IMR-90 (cell line): ENCODE results near the gene PCK2. TPM values are rescaled to one million over a fixed set of nuclear protein-coding genes. Genes with fewer than 3 reads are reported as not detected.

ENCODE experiments used
- ATAC-seq: fragments of 200-7000 bp; cut with Tn5 transposase; 2 replicates; pipeline ENCODE4 v1.9.1; 2020; ENCODE audit warnings: low read depth, mild to moderate bottlenecking, moderate library complexity
- BruUV-seq: library from RNA; stranded (reverse); fragments of 400-500 nt; replicated peaks from 2 replicates; lab custom pipeline; 2021; lab: Mats Ljungman, UMichigan
- CTCF ChIA-PET: fragments of 300-600 bp; formaldehyde crosslinking; extraction: SDS; loops from one replicate; lab custom pipeline; 2021; ENCODE audit warnings: antibody characterized with exemption; lab: Yijun Ruan, JAX
- POLR2A ChIA-PET: fragments of 300-600 bp; sonication (Branson Sonifier 250); formaldehyde crosslinking; loops from one replicate; lab custom pipeline; 2022; ENCODE audit warnings: antibody characterized with exemption; ENCODE audit not compliant: unreplicated experiment; lab: Charles Lee
- DNase-seq: peaks from one replicate; pipeline ENCODE4 v3.0.0; 2013
- H2AFZ ChIP-seq: replicated peaks from 2 replicates; pipeline ENCODE3; 2013; ENCODE audit warnings: low read length, mild to moderate bottlenecking; ENCODE audit not compliant: poor library complexity
- H2AK5ac ChIP-seq: 2 replicates; pipeline ENCODE4 v1.6.1; 2013; ENCODE audit warnings: low read depth, low read length, inconsistent platforms
- H2AK9ac ChIP-seq: replicated peaks from 2 replicates; pipeline ENCODE3; 2013; ENCODE audit warnings: mild to moderate bottlenecking, low read depth, low read length, moderate library complexity; ENCODE audit not compliant: poor library complexity
- H2BK120ac ChIP-seq: 2 replicates; pipeline ENCODE4 v1.6.1; 2013; ENCODE audit warnings: low read depth, low read length, inconsistent platforms
- H2BK15ac ChIP-seq: 3 replicates; pipeline ENCODE4 v1.6.1; 2013; ENCODE audit warnings: low read depth, low read length, inconsistent platforms
- H2BK20ac ChIP-seq: 2 replicates; pipeline ENCODE4 v1.6.1; 2013; ENCODE audit warnings: low read depth, mild to moderate bottlenecking, inconsistent platforms, low read length, moderate library complexity
- H2BK5ac ChIP-seq: 2 replicates; pipeline ENCODE4 v1.6.1; 2013; ENCODE audit warnings: mild to moderate bottlenecking, low read depth, low read length, inconsistent platforms; ENCODE audit not compliant: poor library complexity, severe bottlenecking
- H3K14ac ChIP-seq: replicated peaks from 2 replicates; pipeline ENCODE4 v1.6.1; 2013; ENCODE audit warnings: low read depth, low read length, inconsistent platforms
- H3K18ac ChIP-seq: 2 replicates; pipeline ENCODE4 v1.6.1; 2013; ENCODE audit warnings: low read depth, low read length, control low read depth
- H3K23ac ChIP-seq: 2 replicates; pipeline ENCODE4 v1.6.1; 2013; ENCODE audit warnings: low read depth, low read length, inconsistent platforms
- H3K27ac ChIP-seq: 2 replicates; pipeline ENCODE4 v1.5.1; 2013; ENCODE audit warnings: mild to moderate bottlenecking, control low read depth, low read length; ENCODE audit not compliant: insufficient read depth
- H3K27me3 ChIP-seq: 2 replicates; pipeline ENCODE4 v1.6.1; 2013; ENCODE audit warnings: low read length; ENCODE audit not compliant: control insufficient read depth, insufficient read depth
- H3K36me3 ChIP-seq: 2 replicates; pipeline ENCODE4 v1.6.1; 2013; ENCODE audit warnings: low read length, mixed read lengths; ENCODE audit not compliant: control insufficient read depth, insufficient read depth
- H3K4ac ChIP-seq: 2 replicates; pipeline ENCODE4 v1.6.1; 2013; ENCODE audit warnings: low read depth, low read length, inconsistent platforms
- H3K4me1 ChIP-seq: 2 replicates; pipeline ENCODE4 v1.6.1; 2013; ENCODE audit warnings: low read length, mixed read lengths; ENCODE audit not compliant: control insufficient read depth, insufficient read depth
- H3K4me2 ChIP-seq: 2 replicates; pipeline ENCODE4 v1.6.1; 2013; ENCODE audit warnings: low read depth, mild to moderate bottlenecking, control low read depth, low read length, moderate library complexity
- H3K4me3 ChIP-seq: 2 replicates; pipeline ENCODE4 v1.5.1; 2013; ENCODE audit warnings: low read depth, mild to moderate bottlenecking, control low read depth, low read length, moderate library complexity; ENCODE audit not compliant: insufficient read depth
- H3K56ac ChIP-seq: 2 replicates; pipeline ENCODE4 v1.6.1; 2013; ENCODE audit warnings: low read length, inconsistent platforms; ENCODE audit not compliant: insufficient read depth; ENCODE audit errors: extremely low read depth
- H3K79me1 ChIP-seq, 2 experiments: 2 replicates each; pipeline ENCODE4 v1.6.1; 2013; ENCODE audit warnings: low read length in 2 of 2, inconsistent platforms in 1 of 2, low read depth in 1 of 2
- H3K9ac ChIP-seq: 2 replicates; pipeline ENCODE4 v1.6.1; 2013; ENCODE audit warnings: low read depth, low read length, control low read depth
- H3K9me1 ChIP-seq: 2 replicates; pipeline ENCODE4 v1.6.1; 2013; ENCODE audit warnings: low read length, inconsistent platforms; ENCODE audit not compliant: insufficient read depth
- H3K9me3 ChIP-seq: 2 replicates; pipeline ENCODE4 v1.6.1; 2013; ENCODE audit warnings: low read length; ENCODE audit not compliant: control insufficient read depth, insufficient read depth
- H4K20me1 ChIP-seq: 2 replicates; pipeline ENCODE4 v1.6.1; 2013; ENCODE audit warnings: low read length, inconsistent platforms; ENCODE audit not compliant: insufficient read depth
- H4K5ac ChIP-seq: 2 replicates; pipeline ENCODE4 v1.6.1; 2013; ENCODE audit warnings: mild to moderate bottlenecking, low read depth, low read length, control low read depth
- H4K8ac ChIP-seq, 2 experiments: 2 replicates each; pipeline ENCODE4 v1.6.1; 2013; ENCODE audit warnings: low read depth in 2 of 2, low read length in 2 of 2, control low read depth in 1 of 2, inconsistent platforms in 1 of 2
- H4K91ac ChIP-seq: 2 replicates; pipeline ENCODE4 v1.6.1; 2013; ENCODE audit warnings: low read depth, low read length, inconsistent platforms; ENCODE audit not compliant: insufficient read depth
- BHLHE40 ChIP-seq: fragments of 150-350 bp; IDR thresholded peaks from 2 replicates; pipeline ENCODE4 v1.6.1; 2016; ENCODE audit warnings: mild to moderate bottlenecking, low read depth, low read length
- CEBPB ChIP-seq: IDR thresholded peaks from 2 replicates; pipeline ENCODE4 v1.6.1; 2012; ENCODE audit warnings: low read depth, low read length, improper control_type of control experiment
- CHD1 ChIP-seq: IDR thresholded peaks from 2 replicates; pipeline ENCODE4 v1.6.1; 2012; ENCODE audit warnings: low read depth, low read length, improper control_type of control experiment
- CTCF ChIP-seq: conservative IDR thresholded peaks from 2 replicates; pipeline ENCODE4 v1.5.1; 2012; ENCODE audit warnings: mild to moderate bottlenecking, low read depth, low read length, improper control_type of control experiment
- ELK1 ChIP-seq: fragments of 150-350 bp; IDR thresholded peaks from 2 replicates; pipeline ENCODE4 v1.6.1; 2016; ENCODE audit warnings: low read depth, mild to moderate bottlenecking, low read length, moderate library complexity, borderline replicate concordance
- FOS ChIP-seq: fragments of 150-350 bp; IDR thresholded peaks from 2 replicates; pipeline ENCODE4 v1.6.1; 2016; ENCODE audit warnings: low read depth, low read length
- MAZ ChIP-seq: IDR thresholded peaks from 2 replicates; pipeline ENCODE4 v1.6.1; 2012; ENCODE audit warnings: low read depth, mild to moderate bottlenecking, low read length, improper control_type of control experiment, moderate library complexity, borderline replicate concordance
- MXI1 ChIP-seq: IDR thresholded peaks from 2 replicates; pipeline ENCODE4 v1.6.1; 2012; ENCODE audit warnings: low read depth, mild to moderate bottlenecking, low read length, moderate library complexity, borderline replicate concordance
- POLR2A ChIP-seq: IDR thresholded peaks from 2 replicates; pipeline ENCODE4 v1.6.1; 2012; ENCODE audit warnings: mild to moderate bottlenecking, low read depth, low read length
- RAD21 ChIP-seq: IDR thresholded peaks from 2 replicates; pipeline ENCODE4 v1.6.1; 2012; ENCODE audit warnings: low read length, improper control_type of control experiment
- RCOR1 ChIP-seq: IDR thresholded peaks from 2 replicates; pipeline ENCODE4 v1.6.1; 2012; ENCODE audit warnings: mild to moderate bottlenecking, low read length, improper control_type of control experiment; ENCODE audit not compliant: insufficient replicate concordance
- RFX5 ChIP-seq: IDR thresholded peaks from 2 replicates; pipeline ENCODE4 v1.8.0; 2012; ENCODE audit warnings: low read depth, mild to moderate bottlenecking, low read length, moderate library complexity
- SMC3 ChIP-seq: fragments of 150-350 bp; IDR thresholded peaks from 2 replicates; pipeline ENCODE4 v1.6.1; 2016; ENCODE audit warnings: low read depth, mild to moderate bottlenecking, antibody characterized with exemption, low read length, moderate library complexity
- USF2 ChIP-seq: fragments of 150-350 bp; IDR thresholded peaks from 2 replicates; pipeline ENCODE4 v1.6.1; 2017; ENCODE audit warnings: mild to moderate bottlenecking, antibody characterized with exemption, low read length, low read depth
- WGBS, 2 experiments: methylation state at CpG; one replicate each; pipeline versions ENCODE4 v1.1.5 to v1.1.7; 2013; ENCODE audit warnings: missing lambda C conversion rate in 2 of 2; ENCODE audit not compliant: insufficient read length in 1 of 2; ENCODE audit errors: extremely low coverage in 2 of 2; 5-methylcytosine and 5-hydroxymethylcytosine counted together
- dilution Hi-C: fragments of 300-500 bp; cut with HindIII; formaldehyde crosslinking; loops from one replicate; pipeline ENCODE4 v1.14.3; 2018; ENCODE audit warnings: low sequenced_read_pairs; ENCODE audit not compliant: unreplicated experiment
- in situ Hi-C: fragments of 300-500 bp; cut with MboI; formaldehyde crosslinking; loops from 3 replicates; pipeline ENCODE4 v1.14.3; 2019; ENCODE audit warnings: low sequenced_read_pairs, inconsistent platforms, mixed read lengths
- intact Hi-C: fragments of 100-400 bp; cut with micrococcal nuclease; formaldehyde crosslinking; loops from 2 replicates; pipeline ENCODE4 v1.10.0; 2022
- polyA plus RNA-seq, 3 experiments: library from polyadenylated mRNA; depleted of rRNA; stranded (reverse); fragments of >200 nt; gene quantifications; 2 replicates each; pipeline ENCODE4 v1.2.3, GENCODE V29; 2012; ENCODE audit warnings: low replicate concordance in 1 of 3
- total RNA-seq: library from RNA; depleted of rRNA; stranded (reverse); fragments of >200 nt; gene quantifications from 2 replicates; pipeline ENCODE4 v1.2.3, GENCODE V29; 2012

Gene PCK2
- total and polyA plus RNA-seq, 2 of the 4 experiments (the other 2 are of a cell fraction): 13.4 to 29.4 TPM

- H2AFZ ChIP-seq: no peak overlapping the region
- no peak overlapping the region for H3K23ac ChIP-seq
- H3K9me3 ChIP-seq: no peaks in the 10 kb centered on the region
- H3K4me2 ChIP-seq: no peak overlapping the region
- no peak overlapping the region for H2AK5ac ChIP-seq
- BruUV-seq: no TSS peak
- H4K91ac ChIP-seq: no peak overlapping the region
- H3K27me3 ChIP-seq: peaks cover 34% of the 10 kb centered on the region; the same call in 1 of the 2 replicates
- H3K36me3 ChIP-seq: no peaks in the 10 kb centered on the region
- intact Hi-C loops (no loop called here), dilution Hi-C loops (no loop called here), in situ Hi-C loops (no loop called here)
- WGBS, 2 experiments: 66% methylated on average over 4 of the region's 10 CpGs; no CpG with 5 or more reads in 1 of the 2 experiments
- no peak overlapping the region for H2BK120ac ChIP-seq
- H3K4me1 ChIP-seq: peaks cover 5% of the 10 kb centered on the region; the same call in 1 of the 2 replicates
- no peak overlapping the region for H2AK9ac ChIP-seq
- H3K4ac ChIP-seq: no peak overlapping the region
- no peaks in the 10 kb centered on the region for H3K79me1 ChIP-seq
- TF ChIP-seq MXI1 (no peak), CTCF (no peak), USF2 (no peak), RFX5 (no peak), BHLHE40 (no peak), RCOR1 (no peak), RAD21 (no peak), CEBPB (no peak), CHD1 (no peak), POLR2A (no peak), ELK1 (no peak), MAZ (no peak), SMC3 (no peak), FOS (no peak)
- no peak overlapping the region for H3K18ac ChIP-seq
- no peak overlapping the region for H3K14ac ChIP-seq
- no peak overlapping the region for H2BK15ac ChIP-seq
- no peak overlapping the region for H3K4me3 ChIP-seq
- POLR2A ChIA-PET: no interaction called here
- ATAC-seq (no peak), DNase-seq (no peak)
- H2BK5ac ChIP-seq: no peak overlapping the region
- H3K9ac ChIP-seq: no peak overlapping the region
- H3K9me1 ChIP-seq: 0 out of 2 replicates have a peak, but pooled peaks cover 3% of the 10 kb centered on the region
- H3K56ac ChIP-seq: no peak overlapping the region
- H4K8ac ChIP-seq: no peak overlapping the region
- peaks cover 3% of the 10 kb centered on the region; the same call in 1 of the 2 replicates for H4K20me1 ChIP-seq
- no peak overlapping the region for H4K5ac ChIP-seq
- no peak overlapping the region for H3K27ac ChIP-seq
- H2BK20ac ChIP-seq: no peak overlapping the region
- CTCF ChIA-PET: interaction anchor here (1.4 kb wide), 1 partner anchor 55 kb away, joined by 4 read pairs; no protein-coding TSS in a partner anchor
Measured at GRCh38 chr14:24053548-24054323, 40.4 kb upstream of the PCK2 start.
